Activated CD8-positive, alpha-beta T cell treated with anti-CD3 and anti-CD28 coated beads, Interleukin-2, amount 10 ng/mL, durations not matched to agents 7 days and 5 days (primary cell): Measurements from ENCODE around the gene TPI1. TPM values are rescaled to one million over a fixed set of nuclear protein-coding genes. Genes with fewer than 3 reads are reported as not detected.
"Not testable (repeated sequence)": the region's sequence is repeated elsewhere in the genome, so short reads cannot be mapped to it uniquely, and the experiment has no call there.

ENCODE experiments used
- ATAC-seq: fragments of 150-1000 bp; cut with Tn5 transposase; one replicate; pipeline ENCODE4 v1.10.0; 2021; ENCODE audit warnings: moderate library complexity
- CTCF ChIA-PET: fragments of 350-600 bp; sonication (Branson Sonifier 250); formaldehyde crosslinking; loops from one replicate; lab custom pipeline; 2021; ENCODE audit warnings: antibody characterized with exemption; lab: Charles Lee
- POLR2A ChIA-PET: fragments of 350-600 bp; sonication (Branson Sonifier 250); formaldehyde crosslinking; loops from one replicate; lab custom pipeline; 2021; ENCODE audit warnings: antibody characterized with exemption; lab: Charles Lee
- DNase-seq: peaks from one replicate; pipeline ENCODE4 v3.0.0-alpha.2; 2020
- H3K27ac Mint-ChIP-seq: one replicate; pipeline ENCODE4 v1.8.0; 2021; ENCODE audit warnings: mild to moderate bottlenecking, mixed read lengths
- H3K27me3 Mint-ChIP-seq: one replicate; pipeline ENCODE4 v1.8.0; 2021; ENCODE audit warnings: low read depth, mixed read lengths
- H3K36me3 Mint-ChIP-seq: one replicate; pipeline ENCODE4 v1.8.0; 2021; ENCODE audit warnings: low read depth, mixed read lengths
- H3K4me1 Mint-ChIP-seq: one replicate; pipeline ENCODE4 v1.8.0; 2021; ENCODE audit warnings: low read depth, mixed read lengths
- H3K4me3 Mint-ChIP-seq: one replicate; pipeline ENCODE4 v1.8.0; 2021; ENCODE audit warnings: mild to moderate bottlenecking, mixed read lengths
- H3K9me3 Mint-ChIP-seq: one replicate; pipeline ENCODE4 v1.8.0; 2022; ENCODE audit warnings: mixed read lengths; ENCODE audit not compliant: insufficient read depth
- total RNA-seq, 2 experiments: library from RNA; stranded (reverse); gene quantifications; one replicate each; pipeline ENCODE4 v1.2.3, GENCODE V29; 2021

The TPI1 gene
- total RNA-seq, 2 experiments from 2014 or later = 1,505 to 1,545 TPM

DNA sequence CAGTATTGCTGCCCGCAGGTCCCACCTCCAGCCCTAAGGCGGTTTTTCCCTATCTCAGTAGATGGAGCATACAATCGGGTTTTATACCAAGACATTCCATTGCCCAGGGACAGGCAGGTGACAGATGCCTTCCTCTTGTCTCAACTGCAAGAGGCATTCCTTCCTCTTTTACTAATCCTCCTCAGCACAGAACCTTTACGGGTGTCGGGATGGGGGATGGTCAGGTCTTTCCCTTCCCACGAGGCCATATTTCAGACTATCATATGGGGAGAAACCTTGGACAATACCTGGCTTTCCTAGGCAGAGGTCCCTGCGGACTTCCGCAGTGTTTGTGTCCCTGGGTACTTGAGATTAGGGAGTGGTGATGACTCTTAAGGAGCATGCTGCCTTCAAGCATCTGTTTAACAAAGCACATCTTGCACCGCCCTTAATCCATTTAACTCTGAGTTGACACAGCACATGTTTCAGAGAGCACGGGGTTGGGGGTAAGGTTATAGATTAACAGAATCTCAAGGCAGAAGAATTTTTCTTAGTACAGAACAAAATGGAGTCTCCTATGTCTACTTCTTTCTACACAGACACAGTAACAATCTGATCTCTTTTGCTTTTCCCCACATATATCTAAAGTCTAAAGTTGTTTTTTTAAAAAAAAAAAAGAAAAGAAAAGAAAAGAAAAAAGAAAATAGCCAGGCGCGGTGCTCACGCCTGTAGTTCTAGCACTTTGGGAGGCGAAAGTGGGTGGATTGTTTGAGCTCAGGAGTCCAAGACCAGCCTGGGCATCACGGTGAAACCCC lies 19.1 kb downstream of the TPI1 start:
- ATAC-seq, DNase-seq, H3K4me3 Mint-ChIP-seq, H3K9me3 Mint-ChIP-seq, H3K27me3 Mint-ChIP-seq, H3K27ac Mint-ChIP-seq: not testable (repeated sequence)
- peaks cover 17% of the 10 kb centered on the region for H3K4me1 Mint-ChIP-seq
- H3K36me3 Mint-ChIP-seq = peaks cover 16% of the 10 kb centered on the region
- POLR2A ChIA-PET = interaction anchor here (0.9 to 1.0 kb wide), 2 partner anchors 13 kb away, joined by 3 read pairs; partner anchors contain the start of gene SPSB2
- CTCF ChIA-PET = interaction anchor here (1.6 to 2.2 kb wide), 2 partner anchors 14 to 17 kb away, joined by 4 to 8 read pairs; partner anchors contain the start of gene SPSB2

- DNase-seq (no peak), ATAC-seq (no peak)
- H3K9me3 Mint-ChIP-seq = no peaks in the 10 kb centered on the region
- ChIA-PET CTCF (interaction anchor here (1.0 to 2.2 kb wide), 3 partner anchors 15 to 50 kb away, joined by 3 to 8 read pairs (median 5); partner anchors contain the start of gene SPSB2), POLR2A (interaction anchor here (1.1 to 1.2 kb wide), 2 partner anchors 13 to 14 kb away, joined by 3 read pairs; partner anchors contain the start of gene SPSB2)
- H3K36me3 Mint-ChIP-seq = peaks cover 16% of the 10 kb centered on the region
- H3K4me3 Mint-ChIP-seq = no peak overlapping the region
- H3K27me3 Mint-ChIP-seq = no peaks in the 10 kb centered on the region
- H3K27ac Mint-ChIP-seq = no peak overlapping the region
- H3K4me1 Mint-ChIP-seq = peaks cover 27% of the 10 kb centered on the region
Observed at GRCh38 chr12:6887460-6887859, 20.1 kb downstream of the TPI1 start.

- H3K9me3 Mint-ChIP-seq = no peaks in the 10 kb centered on the region
- ChIA-PET POLR2A (interaction anchor here (1.1 to 1.2 kb wide), 2 partner anchors 13 to 15 kb away, joined by 3 read pairs; partner anchors contain the start of gene SPSB2), CTCF (interaction anchor here (1.3 to 2.2 kb wide), 2 partner anchors 16 to 19 kb away, joined by 5 to 8 read pairs; partner anchors contain the start of gene SPSB2)
- H3K4me1 Mint-ChIP-seq = peaks cover 29% of the 10 kb centered on the region
- H3K27me3 Mint-ChIP-seq = no peaks in the 10 kb centered on the region
- H3K36me3 Mint-ChIP-seq = peaks cover 15% of the 10 kb centered on the region
- H3K4me3 Mint-ChIP-seq = no peak overlapping the region
- no peak for DNase-seq
- no peak overlapping the region for H3K27ac Mint-ChIP-seq
- ATAC-seq = no peak
Observed at GRCh38 chr12:6888360-6888759, 21.0 kb downstream of the TPI1 start.

GRCh38 chr12:6888794-6889193 lies 21.5 kb downstream of the TPI1 start:
- POLR2A ChIA-PET = interaction anchor here (1.4 kb wide), 1 partner anchor 220 kb away, joined by 3 read pairs; no protein-coding TSS in a partner anchor
- H3K27me3 Mint-ChIP-seq, CTCF ChIA-PET, DNase-seq, ATAC-seq, H3K27ac Mint-ChIP-seq, H3K4me3 Mint-ChIP-seq, H3K9me3 Mint-ChIP-seq: not testable (repeated sequence)
- peaks cover 29% of the 10 kb centered on the region for H3K4me1 Mint-ChIP-seq
- peaks cover 15% of the 10 kb centered on the region for H3K36me3 Mint-ChIP-seq

DNA sequence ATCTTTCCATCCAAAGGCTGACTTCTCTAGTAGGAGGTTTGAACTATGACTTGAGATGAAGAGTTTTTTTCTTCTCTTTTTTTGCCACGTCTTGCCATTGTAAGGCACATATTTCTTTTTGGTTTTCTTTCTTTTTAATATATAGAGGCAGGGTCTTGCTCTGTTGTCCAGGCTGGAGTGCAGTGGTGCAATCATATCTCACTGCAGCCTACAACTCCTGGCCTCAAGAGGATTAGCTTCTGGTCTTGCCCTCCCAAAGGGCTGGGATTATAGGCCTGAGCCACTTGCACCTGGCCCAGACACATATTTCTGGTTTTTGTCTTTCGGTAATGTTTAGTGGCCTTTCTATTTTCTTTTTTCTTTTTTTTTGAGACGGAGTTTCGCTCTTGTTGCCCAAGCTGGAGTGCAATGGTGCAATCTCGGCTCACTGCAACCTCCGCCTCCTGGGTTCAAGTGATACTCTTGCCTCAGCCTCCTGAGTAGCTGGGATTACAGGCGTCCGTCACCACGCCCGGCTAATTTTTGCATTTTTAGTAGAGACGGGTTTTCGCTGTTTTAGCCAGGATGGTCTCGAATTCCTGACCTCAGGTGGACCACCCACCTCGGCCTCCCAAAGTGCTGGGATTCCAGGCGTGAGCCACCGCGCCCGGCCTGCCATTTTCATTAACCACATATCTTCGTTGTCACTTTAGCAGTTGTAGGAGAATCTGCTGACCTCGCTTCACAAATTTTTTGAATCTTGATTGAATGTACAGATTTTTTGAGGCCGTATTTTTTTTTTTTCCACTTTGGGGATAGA lies 22.6 kb downstream of the TPI1 start:
- DNase-seq, CTCF ChIA-PET, ATAC-seq, H3K27me3 Mint-ChIP-seq, H3K9me3 Mint-ChIP-seq: not testable (repeated sequence)
- POLR2A ChIA-PET = interaction anchor here (0.6 to 1.4 kb wide), 2 partner anchors 16 to 218 kb away, joined by 3 read pairs; no protein-coding TSS in a partner anchor
- Mint-ChIP-seq H3K4me1 (peaks cover 29% of the 10 kb centered on the region), H3K36me3 (peaks cover 11% of the 10 kb centered on the region), H3K4me3 (peak overlapping the region; percentile 82), H3K27ac (peak overlapping the region; percentile 95)

GRCh38 chr12:6890789-6891645 lies 23.7 kb downstream of the TPI1 start:
- CTCF ChIA-PET = interaction anchor here (0.8 to 4.6 kb wide), 40 partner anchors 8 to 420 kb away, joined by 3 to 94 read pairs (median 5); partner anchors contain the start of genes C12orf57, CDCA3, COPS7A and ENO2
- no peaks in the 10 kb centered on the region for H3K9me3 Mint-ChIP-seq
- peaks cover 8% of the 10 kb centered on the region for H3K36me3 Mint-ChIP-seq
- H3K4me3 Mint-ChIP-seq = peak overlapping the region; percentile 82
- ATAC-seq (peak; percentile 97), DNase-seq (peak; percentile 99)
- peak overlapping the region; percentile 95 for H3K27ac Mint-ChIP-seq
- POLR2A ChIA-PET = interaction anchor here (0.6 to 2.1 kb wide), 23 partner anchors 9 to 220 kb away, joined by 3 to 40 read pairs (median 5); partner anchors contain the start of genes C12orf57, CDCA3, COPS7A and ENO2
- H3K27me3 Mint-ChIP-seq = no peaks in the 10 kb centered on the region
- peaks cover 29% of the 10 kb centered on the region for H3K4me1 Mint-ChIP-seq

DNA sequence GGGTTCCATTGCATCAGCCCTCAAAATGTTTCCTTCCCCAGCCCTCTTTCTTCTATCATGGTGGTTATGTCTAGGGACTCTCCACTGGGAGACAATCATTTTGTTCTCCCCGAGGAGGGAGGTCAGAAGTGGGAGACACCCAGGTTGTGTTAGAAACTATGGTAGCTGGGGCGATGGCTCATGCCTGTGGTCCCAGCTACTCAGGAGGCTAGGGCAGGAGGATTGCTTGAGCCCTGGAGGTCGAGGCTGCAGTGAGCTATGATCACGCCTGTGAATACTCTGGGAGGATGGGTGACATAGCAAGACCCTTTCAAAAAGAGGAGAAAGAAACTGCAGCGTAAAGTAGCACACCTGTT lies 24.3 kb downstream of the TPI1 start:
- Mint-ChIP-seq H3K27ac (peak overlapping the region; percentile 95), H3K9me3 (no peaks in the 10 kb centered on the region), H3K4me3 (peak overlapping the region; percentile 82), H3K36me3 (peaks cover 8% of the 10 kb centered on the region), H3K4me1 (peaks cover 29% of the 10 kb centered on the region), H3K27me3 (no peaks in the 10 kb centered on the region)
- no peak for ATAC-seq
- no peak for DNase-seq
- CTCF ChIA-PET = interaction anchor here (0.8 to 4.6 kb wide), 40 partner anchors 8 to 421 kb away, joined by 3 to 94 read pairs (median 5); partner anchors contain the start of genes C12orf57, CDCA3, COPS7A and ENO2
- POLR2A ChIA-PET = interaction anchor here (0.6 to 2.1 kb wide), 21 partner anchors 9 to 220 kb away, joined by 3 to 40 read pairs (median 5); partner anchors contain the start of genes C12orf57, CDCA3, COPS7A and ENO2

DNA sequence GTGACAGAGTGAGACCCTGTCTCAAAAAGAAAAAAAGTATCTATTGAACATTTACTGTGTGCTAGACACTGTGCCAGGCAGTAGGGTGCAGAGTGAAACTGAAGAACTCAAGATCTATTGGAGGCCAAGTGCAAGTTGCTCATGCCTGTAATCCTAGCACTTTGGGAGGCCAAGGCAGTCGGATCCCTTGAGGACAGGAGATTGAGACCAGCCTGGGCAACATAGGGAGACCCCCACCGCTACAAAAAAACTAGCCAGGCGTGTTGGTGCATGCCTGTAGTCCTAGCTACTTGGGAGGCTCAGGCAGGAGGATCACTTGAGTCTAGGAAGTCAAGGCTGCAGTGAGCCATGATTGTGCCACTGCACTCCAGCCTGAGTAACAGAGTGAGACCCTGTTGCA lies 25.4 kb downstream of the TPI1 start:
- ATAC-seq, DNase-seq, H3K36me3 Mint-ChIP-seq, H3K27me3 Mint-ChIP-seq, H3K9me3 Mint-ChIP-seq, H3K4me3 Mint-ChIP-seq: not testable (repeated sequence)
- Mint-ChIP-seq H3K27ac (peak overlapping the region; percentile 35), H3K4me1 (peaks cover 29% of the 10 kb centered on the region)
- ChIA-PET CTCF (interaction anchor here (2.0 to 4.6 kb wide), 6 partner anchors 7 to 45 kb away, joined by 6 to 94 read pairs (median 16); partner anchors contain the start of genes LRRC23, SPSB2 and TPI1), POLR2A (interaction anchor here (2.0 to 2.1 kb wide), 5 partner anchors 12 to 51 kb away, joined by 13 to 40 read pairs (median 22); partner anchors contain the start of genes C12orf57, CDCA3, LRRC23 and RNU7-1)

DNA sequence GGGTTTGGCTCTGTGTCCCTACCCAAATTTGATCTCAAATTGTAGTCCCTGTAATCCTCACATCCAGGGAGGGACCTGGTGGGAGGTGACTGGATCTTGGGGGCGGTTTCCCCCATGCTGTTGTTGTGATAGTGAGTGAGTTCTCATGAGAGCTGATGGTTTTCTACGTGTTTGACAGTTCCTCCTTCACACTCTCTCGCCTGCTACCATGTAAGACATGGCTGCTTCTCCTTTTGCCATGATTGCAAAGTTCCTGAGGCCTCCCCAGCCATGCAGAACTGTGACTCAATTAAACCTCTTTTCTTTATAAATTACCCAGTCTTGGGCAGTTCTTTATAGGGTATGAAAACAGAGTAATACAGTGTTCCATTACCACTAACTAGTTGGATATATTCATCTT lies 27.0 kb downstream of the TPI1 start:
- CTCF ChIA-PET = interaction anchor here (1.0 to 4.6 kb wide), 2 partner anchors 22 to 25 kb away, joined by 4 to 94 read pairs; partner anchors contain the start of gene SPSB2

GRCh38 chr12:6896846-6897435 lies 29.6 kb downstream of the TPI1 start:
- H3K9me3 Mint-ChIP-seq = no peaks in the 10 kb centered on the region
- H3K4me3 Mint-ChIP-seq = no peak overlapping the region
- peaks cover 20% of the 10 kb centered on the region for H3K4me1 Mint-ChIP-seq
- H3K36me3 Mint-ChIP-seq = peaks cover 2% of the 10 kb centered on the region
- POLR2A ChIA-PET = no interaction called here
- H3K27me3 Mint-ChIP-seq = no peaks in the 10 kb centered on the region
- DNase-seq = no peak
- ATAC-seq = no peak
- CTCF ChIA-PET = interaction anchor here (1.0 to 1.7 kb wide), 4 partner anchors 11 to 33 kb away, joined by 3 to 7 read pairs (median 4); partner anchors contain the start of gene SPSB2
- no peak overlapping the region for H3K27ac Mint-ChIP-seq

More for the DNA sequence above, 27.0 kb downstream of the TPI1 start:
- POLR2A ChIA-PET = no interaction called here
- no peak for DNase-seq
- H3K9me3 Mint-ChIP-seq = no peaks in the 10 kb centered on the region
- peaks cover 8% of the 10 kb centered on the region for H3K36me3 Mint-ChIP-seq
- H3K4me3 Mint-ChIP-seq = no peak overlapping the region
- no peak for ATAC-seq
- H3K27ac Mint-ChIP-seq = no peak overlapping the region
- H3K27me3 Mint-ChIP-seq = no peaks in the 10 kb centered on the region
- H3K4me1 Mint-ChIP-seq = peaks cover 26% of the 10 kb centered on the region
